Esophagus muscularis mucosa (tissue), 3 donors: ENCODE results near the gene HYDIN.

ENCODE experiments used
- POLR2A ChIP-seq: fragments of 450-650 bp; IDR thresholded peaks from one replicate; pipeline ENCODE4 v1.6.1; 2017; ENCODE audit warnings: antibody characterized with exemption, moderate library complexity, mild to moderate bottlenecking, low read depth
- POLR2AphosphoS5 ChIP-seq, 2 donors: sonication (generic); formaldehyde crosslinking; IDR thresholded peaks; one replicate each; pipeline ENCODE4 v1.6.1; 2017; ENCODE audit warnings: antibody characterized with exemption in 2 of 2
- TF ChIP-seq, protein P1 (sequence below), 3 experiments: fragments of 200-600 bp in 2 of 3; fragments of 450-650 bp in 1 of 3; sonication (generic) in 2 of 3; IDR thresholded peaks; one replicate each; pipeline ENCODE4 v1.5.1; 2017 to 2019; ENCODE audit warnings: antibody characterized with exemption in 3 of 3, mild to moderate bottlenecking in 2 of 3, moderate library complexity in 1 of 3

DNA sequence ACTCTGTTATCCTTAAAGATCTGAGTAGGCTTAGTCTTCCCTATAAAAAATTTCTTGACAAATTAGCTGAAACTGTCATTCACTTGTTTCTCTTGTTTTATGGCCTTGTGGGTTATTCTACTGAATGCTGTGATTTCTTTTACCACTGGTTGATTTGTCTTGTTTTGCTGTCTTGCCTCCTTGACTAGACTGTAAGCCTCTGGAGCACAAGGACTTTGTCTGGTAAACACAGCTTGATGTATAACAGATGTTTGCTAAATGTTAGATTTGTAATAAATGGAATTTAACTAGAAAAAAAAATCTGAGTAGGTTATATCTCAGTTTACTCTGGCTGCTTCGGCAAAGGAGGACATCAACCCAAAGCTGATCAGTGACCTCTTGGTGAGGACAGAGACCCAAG lies 451.2 kb downstream of the HYDIN start:
- TF ChIP-seq, protein P1, sequence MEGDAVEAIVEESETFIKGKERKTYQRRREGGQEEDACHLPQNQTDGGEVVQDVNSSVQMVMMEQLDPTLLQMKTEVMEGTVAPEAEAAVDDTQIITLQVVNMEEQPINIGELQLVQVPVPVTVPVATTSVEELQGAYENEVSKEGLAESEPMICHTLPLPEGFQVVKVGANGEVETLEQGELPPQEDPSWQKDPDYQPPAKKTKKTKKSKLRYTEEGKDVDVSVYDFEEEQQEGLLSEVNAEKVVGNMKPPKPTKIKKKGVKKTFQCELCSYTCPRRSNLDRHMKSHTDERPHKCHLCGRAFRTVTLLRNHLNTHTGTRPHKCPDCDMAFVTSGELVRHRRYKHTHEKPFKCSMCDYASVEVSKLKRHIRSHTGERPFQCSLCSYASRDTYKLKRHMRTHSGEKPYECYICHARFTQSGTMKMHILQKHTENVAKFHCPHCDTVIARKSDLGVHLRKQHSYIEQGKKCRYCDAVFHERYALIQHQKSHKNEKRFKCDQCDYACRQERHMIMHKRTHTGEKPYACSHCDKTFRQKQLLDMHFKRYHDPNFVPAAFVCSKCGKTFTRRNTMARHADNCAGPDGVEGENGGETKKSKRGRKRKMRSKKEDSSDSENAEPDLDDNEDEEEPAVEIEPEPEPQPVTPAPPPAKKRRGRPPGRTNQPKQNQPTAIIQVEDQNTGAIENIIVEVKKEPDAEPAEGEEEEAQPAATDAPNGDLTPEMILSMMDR (IDR thresholded peaks at IDR 0.05) = no peak
- TF ChIP-seq POLR2A (no peak), POLR2AphosphoS5 (IDR thresholded peaks at IDR 0.05) (no peak)
